CD14-positive monocyte (primary cell): ENCODE data around the gene KHNYN. TPM values are rescaled to one million over a fixed set of nuclear protein-coding genes. Genes with fewer than 3 reads are reported as not detected.

Experiments
- DNase-seq, 3 donors: peaks; one replicate each; pipeline ENCODE4 v3.0.0-alpha.2; 2011 to 2022
- H2AFZ ChIP-seq: 2 replicates; pipeline ENCODE4 v1.6.0; 2012; ENCODE audit warnings: mild to moderate bottlenecking, low read depth, low read length, inconsistent platforms; ENCODE audit not compliant: insufficient read depth, poor library complexity, severe bottlenecking
- H3K27ac ChIP-seq, 2 donors: 1 replicate in 1 of 2; 2 replicates in 1 of 2; pipeline ENCODE4 v1.5.1; 2012 to 2013; ENCODE audit warnings: low read length in 2 of 2, control low read depth in 1 of 2, inconsistent platforms in 1 of 2, low read depth in 1 of 2, mild to moderate bottlenecking in 1 of 2
- H3K27me3 ChIP-seq, 2 donors: one replicate each; pipeline versions ENCODE4 v1.6.0 to v1.6.1; 2011 to 2013; ENCODE audit warnings: low read length in 2 of 2; ENCODE audit not compliant: control insufficient read depth in 2 of 2, insufficient read depth in 2 of 2
- H3K36me3 ChIP-seq, 2 donors: replicated peaks in 1 of 2; 1 replicate in 1 of 2; 2 replicates in 1 of 2; pipeline versions ENCODE4 v1.5.1 to v1.6.1; 2012 to 2013; ENCODE audit warnings: low read length in 2 of 2, control low read depth in 1 of 2, inconsistent platforms in 1 of 2, mild to moderate bottlenecking in 1 of 2; ENCODE audit not compliant: insufficient read depth in 2 of 2, control insufficient read depth in 1 of 2
- H3K4me1 ChIP-seq, 2 donors: 1 replicate in 1 of 2; 2 replicates in 1 of 2; pipeline versions ENCODE4 v1.5.1 to v1.6.1; 2012 to 2013; ENCODE audit warnings: low read length in 2 of 2, control low read depth in 1 of 2, inconsistent platforms in 1 of 2, mild to moderate bottlenecking in 1 of 2, moderate library complexity in 1 of 2; ENCODE audit not compliant: insufficient read depth in 2 of 2, control insufficient read depth in 1 of 2
- H3K4me2 ChIP-seq: replicated peaks from 2 replicates; pipeline ENCODE3; 2012; ENCODE audit warnings: low read length, moderate library complexity, mild to moderate bottlenecking; ENCODE audit not compliant: poor library complexity, severe bottlenecking; ENCODE audit errors: extremely low read depth
- H3K4me3 ChIP-seq, 3 experiments: fragments of 200-600 bp in 1 of 3; sonication (generic) in 1 of 3; replicated peaks in 1 of 3; 1 replicate in 2 of 3; 2 replicates in 1 of 3; pipeline ENCODE4 v1.5.1; 2011 to 2013; ENCODE audit warnings: low read length in 3 of 3, mild to moderate bottlenecking in 3 of 3, control low read depth in 2 of 3, low read depth in 2 of 3, inconsistent platforms in 1 of 3, moderate library complexity in 1 of 3
- H3K79me2 ChIP-seq: 2 replicates; pipeline ENCODE4 v1.6.0; 2012; ENCODE audit warnings: mild to moderate bottlenecking, control low read depth, inconsistent platforms, low read length, moderate library complexity; ENCODE audit not compliant: insufficient read depth
- H3K9ac ChIP-seq: 2 replicates; pipeline ENCODE4 v1.6.0; 2017; ENCODE audit warnings: low read length, mild to moderate bottlenecking; ENCODE audit not compliant: insufficient read depth, poor library complexity, severe bottlenecking
- H3K9me3 ChIP-seq, 2 donors: replicated peaks in 1 of 2; 1 replicate in 1 of 2; 2 replicates in 1 of 2; pipeline versions ENCODE4 v1.5.1 to v1.6.1; 2012 to 2013; ENCODE audit warnings: low read length in 2 of 2, control low read depth in 1 of 2; ENCODE audit not compliant: control insufficient read depth in 1 of 2, insufficient read depth in 1 of 2
- H4K20me1 ChIP-seq: 2 replicates; pipeline ENCODE4 v1.6.0; 2012; ENCODE audit warnings: mild to moderate bottlenecking, low read length, control low read depth, moderate library complexity; ENCODE audit not compliant: insufficient read depth
- H3K27ac Mint-ChIP-seq, 7 donors: one replicate each; pipeline ENCODE4 v1.8.0; 2020; ENCODE audit warnings: mild to moderate bottlenecking in 7 of 7, mixed read lengths in 7 of 7, moderate library complexity in 6 of 7, inconsistent platforms in 2 of 7
- H3K27me3 Mint-ChIP-seq, 3 donors: one replicate each; pipeline ENCODE4 v1.8.0; 2021 to 2022; ENCODE audit warnings: low read depth in 3 of 3, mild to moderate bottlenecking in 3 of 3, mixed read lengths in 3 of 3, moderate library complexity in 3 of 3, inconsistent platforms in 1 of 3
- H3K36me3 Mint-ChIP-seq, 2 donors: one replicate each; pipeline ENCODE4 v1.8.0; 2020; ENCODE audit warnings: mixed read lengths in 2 of 2, inconsistent platforms in 1 of 2, mild to moderate bottlenecking in 1 of 2
- H3K4me1 Mint-ChIP-seq: one replicate; pipeline ENCODE4 v1.8.0; 2020; ENCODE audit warnings: mild to moderate bottlenecking, mixed read lengths
- H3K4me3 Mint-ChIP-seq, 2 donors: one replicate each; pipeline ENCODE4 v1.8.0; 2020; ENCODE audit warnings: mild to moderate bottlenecking in 2 of 2, mixed read lengths in 2 of 2, moderate library complexity in 1 of 2
- H3K9me3 Mint-ChIP-seq, 7 donors: one replicate each; pipeline ENCODE4 v1.8.0; 2020 to 2022; ENCODE audit warnings: mixed read lengths in 7 of 7, mild to moderate bottlenecking in 6 of 7, moderate library complexity in 6 of 7, inconsistent platforms in 2 of 7
- WGBS: methylation state at CpG from one replicate; pipeline ENCODE4 v1.1.5; 2013; ENCODE audit warnings: missing lambda C conversion rate; ENCODE audit not compliant: insufficient coverage; 5-methylcytosine and 5-hydroxymethylcytosine counted together
- intact Hi-C, 2 donors: fragments of 100-400 bp; cut with micrococcal nuclease; formaldehyde crosslinking; loops; one replicate each; pipeline versions ENCODE4 v1.15.0 to v1.15.1; 2023
- polyA minus RNA-seq: library from RNA; depleted of rRNA, polyadenylated mRNA; stranded (reverse); fragments of >200 nt; gene quantifications from 2 replicates; pipeline ENCODE4 v1.2.3, GENCODE V29; 2012
- polyA plus RNA-seq, 3 donors: library from polyadenylated mRNA; depleted of rRNA in 1 of 3; unstranded in 2 of 3; stranded (reverse) in 1 of 3; fragments of 300-500 nt in 2 of 3; fragments of >200 nt in 1 of 3; fragmentation: Illumina TruSeq in 2 of 3; gene quantifications; 1 replicate in 2 of 3; 2 replicates in 1 of 3; pipeline ENCODE4 v1.2.3, GENCODE V29; 2012 to 2021
- total RNA-seq, 12 experiments: library from RNA in 1 of 12; stranded (reverse) in 1 of 12; fragments of 120-200 nt in 1 of 12; gene quantifications; one replicate each; pipeline ENCODE4 v1.2.4 and lab custom pipeline; 2013 to 2026; ENCODE audit warnings: mixed read lengths in 6 of 12, inconsistent platforms in 1 of 12
- TF ChIP-seq, protein P1 (sequence below): fragments of 200-600 bp; IDR thresholded peaks from one replicate; pipeline ENCODE4 v1.8.0; 2022; ENCODE audit warnings: antibody characterized with exemption, mild to moderate bottlenecking

KHNYN gene
- total RNA-seq (2013), result 50.4 TPM
- polyA plus RNA-seq (10 to 100 TPM; 12.4 to 39.8 (median 16.0) TPM), polyA minus RNA-seq (85.1 and 109 TPM in 2 replicates), total RNA-seq (lab: John Stamatoyannopoulos, UW) (174 to 340 (median 256) reads per million in 11 experiments)

GRCh38 chr14:24429395-24430142, at the start of gene KHNYN, which contains the start of gene CBLN3:
TSS of gene KHNYN (plus strand) at chr14:24429954. CDS start at chr14:24430731, 777 bp downstream.
TSS of gene CBLN3 (minus strand) at chr14:24429668. CDS start at chr14:24429054, 614 bp downstream.
- Mint-ChIP-seq H3K4me3 (peak within 1 kb of the TSS; percentile 86 to 90), H3K27me3 (peaks cover 5 to 9% (median 9%) of the 10 kb centered on the region in 3 donors), H3K36me3 (peaks cover 27 to 36% of the 10 kb centered on the region in 2 donors), H3K4me1 (peaks cover 36% of the 10 kb centered on the region), H3K27ac (peak within 1 kb of the TSS; percentile 96 to 98 (median 96)), H3K9me3 (no peaks in the 10 kb centered on the region)
- Histone ChIP-seq H3K36me3 (peaks cover 23 to 28% of the 10 kb centered on the region in 2 donors), H3K4me2 (peak within 1 kb of the TSS; percentile 91), H3K79me2 (peaks cover 27% of the 10 kb centered on the region), H3K27me3 (no peaks in the 10 kb centered on the region), H2AFZ (peak within 1 kb of the TSS; percentile 79), H4K20me1 (peaks cover 32% of the 10 kb centered on the region), H3K4me3 (peak within 1 kb of the TSS; percentile 71 to 91 (median 91)), H3K27ac (peak within 1 kb of the TSS; percentile 81 to 100), H3K9ac (peak within 1 kb of the TSS; percentile 98), H3K4me1 (peaks cover 25 to 40% of the 10 kb centered on the region in 2 donors), H3K9me3 (no peaks in the 10 kb centered on the region)
- DNase-seq, result peak; percentile 93 to 96 (median 94)
- TF ChIP-seq, protein P1, sequence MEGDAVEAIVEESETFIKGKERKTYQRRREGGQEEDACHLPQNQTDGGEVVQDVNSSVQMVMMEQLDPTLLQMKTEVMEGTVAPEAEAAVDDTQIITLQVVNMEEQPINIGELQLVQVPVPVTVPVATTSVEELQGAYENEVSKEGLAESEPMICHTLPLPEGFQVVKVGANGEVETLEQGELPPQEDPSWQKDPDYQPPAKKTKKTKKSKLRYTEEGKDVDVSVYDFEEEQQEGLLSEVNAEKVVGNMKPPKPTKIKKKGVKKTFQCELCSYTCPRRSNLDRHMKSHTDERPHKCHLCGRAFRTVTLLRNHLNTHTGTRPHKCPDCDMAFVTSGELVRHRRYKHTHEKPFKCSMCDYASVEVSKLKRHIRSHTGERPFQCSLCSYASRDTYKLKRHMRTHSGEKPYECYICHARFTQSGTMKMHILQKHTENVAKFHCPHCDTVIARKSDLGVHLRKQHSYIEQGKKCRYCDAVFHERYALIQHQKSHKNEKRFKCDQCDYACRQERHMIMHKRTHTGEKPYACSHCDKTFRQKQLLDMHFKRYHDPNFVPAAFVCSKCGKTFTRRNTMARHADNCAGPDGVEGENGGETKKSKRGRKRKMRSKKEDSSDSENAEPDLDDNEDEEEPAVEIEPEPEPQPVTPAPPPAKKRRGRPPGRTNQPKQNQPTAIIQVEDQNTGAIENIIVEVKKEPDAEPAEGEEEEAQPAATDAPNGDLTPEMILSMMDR, result no peak
- intact Hi-C loops, result loop anchor here (2.0 to 10.0 kb wide), 2 partner anchors 97 to 185 kb away; partner anchors contain the start of gene TINF2 (in 1 of the 2)
- 3% methylated on average over 55 of the region's 57 CpGs for WGBS

- Mint-ChIP-seq H3K4me1 (no peaks in the 10 kb centered on the region), H3K27me3 (peaks cover 4 to 10% (median 8%) of the 10 kb centered on the region in 3 donors), H3K9me3 (peaks cover 0 to 2% (median 0%) of the 10 kb centered on the region in 7 donors), H3K36me3 (no peaks in the 10 kb centered on the region), H3K27ac (no peak overlapping the region), H3K4me3 (no peak overlapping the region)
- Histone ChIP-seq H3K9ac (no peak overlapping the region), H3K36me3 (no peaks in the 10 kb centered on the region), H3K4me1 (no peaks in the 10 kb centered on the region), H2AFZ (no peak overlapping the region), H3K27ac (no peak overlapping the region), H4K20me1 (no peaks in the 10 kb centered on the region), H3K27me3 (no peaks in the 10 kb centered on the region), H3K79me2 (no peaks in the 10 kb centered on the region), H3K9me3 (no peaks in the 10 kb centered on the region), H3K4me3 (no peak overlapping the region), H3K4me2 (no peak overlapping the region)
- intact Hi-C loops, result no loop called here
- TF ChIP-seq, protein P1, result no peak
- 100% methylated on average over 6 of the region's 8 CpGs for WGBS
- no peak for DNase-seq
Measured at GRCh38 chr14:24381363-24382063, 48.2 kb upstream of the KHNYN start.
